K562 (cell line): ENCODE data around the gene IREB2.

ENCODE experiments used
- EZH2 ChIP-seq: IDR thresholded peaks from 2 replicates; pipeline ENCODE4 v1.6.1; 2012; ENCODE audit warnings: low read depth, mild to moderate bottlenecking, inconsistent platforms, low read length, borderline replicate concordance
- SRSF1 ChIP-seq: fragments of 200-400 bp; formaldehyde crosslinking; IDR thresholded peaks from 2 replicates; pipeline ENCODE4 v1.6.1; 2017; ENCODE audit warnings: mild to moderate bottlenecking, low read depth, low read length, moderate library complexity
- ZNF707 ChIP-seq: fragments of 250-450 bp; sonication (Bioruptor Pico); conservative IDR thresholded peaks from 2 replicates; pipeline ENCODE4 v1.8.0; 2022; ENCODE audit warnings: inconsistent platforms, mild to moderate bottlenecking, moderate library complexity

DNA sequence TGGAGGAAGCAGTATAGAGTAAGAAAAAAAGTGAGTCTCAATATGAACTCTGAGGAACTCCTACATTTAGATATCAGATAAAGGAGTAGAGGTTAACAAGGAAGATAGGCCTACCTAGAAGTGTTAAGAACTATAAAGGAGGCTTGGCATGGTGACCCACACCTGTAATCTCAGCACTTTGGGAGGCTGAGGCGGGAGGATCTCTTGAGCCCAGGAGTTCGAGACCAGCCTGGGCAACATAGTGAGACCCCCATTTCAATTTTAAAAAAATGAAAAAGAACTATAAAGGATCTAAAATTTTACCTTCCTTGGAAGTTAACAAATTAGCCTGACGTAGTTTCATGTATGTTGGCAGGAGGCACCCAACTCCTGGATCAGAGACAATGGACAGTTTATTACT lies 14.5 kb downstream of the IREB2 start:
- TF ChIP-seq EZH2: no peak
- no peak for TF ChIP-seq ZNF707
- TF ChIP-seq SRSF1: no peak
